HG03457 (cell line): ENCODE data around the gene SYT1.
"Not testable (repeated sequence)": the region's sequence is repeated elsewhere in the genome, so short reads cannot be mapped to it uniquely, and the experiment has no call there.

Source experiments
- ATAC-seq: cut with Tn5 transposase; IDR thresholded peaks from one replicate; pipeline ENCODE4 v1.9.1; 2021; ENCODE audit warnings: moderate number of reproducible peaks; ENCODE audit not compliant: unreplicated experiment

The SYT1 gene

DNA sequence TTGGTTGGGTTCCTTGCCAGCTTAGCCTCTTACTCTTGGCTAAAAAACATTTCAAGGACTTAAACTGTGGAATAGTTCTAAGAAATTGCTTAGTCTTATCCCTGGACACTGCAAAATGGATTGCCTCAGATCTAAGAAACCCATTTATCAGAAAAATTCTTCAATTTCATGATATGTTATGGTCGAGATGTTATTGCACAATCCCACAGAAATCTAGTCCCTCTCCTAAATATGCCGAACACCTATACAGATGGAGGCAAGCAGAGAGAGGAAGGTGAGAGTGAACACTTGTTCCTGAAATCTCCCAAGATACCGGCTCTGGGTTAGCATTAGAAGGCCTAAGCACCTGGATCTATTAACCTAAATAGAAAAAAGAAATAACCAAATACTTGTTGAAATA is 559.0 kb downstream of the SYT1 start:
- ATAC-seq, result no peak

DNA sequence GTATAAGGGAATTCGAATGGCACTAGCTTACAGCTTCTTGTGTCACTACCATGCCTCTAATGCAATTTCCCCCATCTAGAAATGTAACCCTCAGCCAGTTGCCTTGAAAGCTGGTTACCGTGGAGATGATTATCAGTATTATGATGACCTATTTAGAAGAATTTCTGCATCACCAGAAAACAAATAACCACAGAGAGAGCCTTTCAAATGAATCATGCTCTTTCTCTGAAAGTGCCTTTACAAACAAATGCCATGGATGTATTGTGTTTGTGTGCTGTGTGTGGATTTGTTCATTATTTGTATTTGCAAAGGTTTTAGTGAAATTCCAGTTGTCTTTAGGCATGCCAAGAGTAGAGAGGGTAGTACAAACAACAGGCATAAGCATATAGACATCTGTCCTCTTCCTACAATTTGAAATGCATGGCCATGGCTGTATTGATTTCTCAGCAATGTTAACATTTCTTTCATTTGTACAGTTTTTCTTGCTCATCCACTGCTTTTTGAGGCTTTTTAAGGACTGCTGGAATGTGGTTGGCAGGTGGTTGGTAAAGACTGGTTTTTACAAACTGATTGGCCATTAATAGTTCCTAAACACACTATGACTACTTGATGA is 559.6 kb downstream of the SYT1 start:
- ATAC-seq, result no peak

- no peak for ATAC-seq
Observed at GRCh38 chr12:79426121-79426520, 561.5 kb downstream of the SYT1 start.

GRCh38 chr12:79426744-79427143 is 562.2 kb downstream of the SYT1 start:
- not testable (repeated sequence) for ATAC-seq

DNA sequence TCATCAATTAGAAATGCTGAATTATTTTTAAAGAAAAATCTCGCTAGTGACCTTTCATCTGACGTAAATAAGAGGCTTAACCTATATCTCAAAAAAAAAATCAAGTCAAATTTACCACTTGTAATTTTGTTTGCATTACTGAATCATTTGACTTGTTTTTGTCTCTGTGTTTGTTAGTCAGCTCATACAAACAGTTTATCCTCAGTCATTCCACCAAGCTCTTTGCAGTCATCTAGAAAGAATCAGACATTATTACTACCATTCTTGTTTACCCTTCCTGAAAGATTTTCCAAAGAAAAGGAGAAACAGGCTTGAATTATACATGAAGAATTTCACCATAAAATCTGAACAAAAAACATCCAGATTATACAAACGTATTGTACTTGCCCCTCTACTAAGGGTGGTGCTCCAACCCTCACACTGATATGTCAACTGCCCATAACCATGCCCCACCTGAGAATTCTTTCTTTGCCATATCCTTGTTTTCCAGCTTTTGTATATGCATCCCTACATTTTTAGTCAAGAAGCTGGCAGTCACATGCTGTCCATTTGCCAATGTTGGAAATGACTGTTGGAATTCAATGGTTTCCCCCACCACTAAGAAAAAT is 569.0 kb downstream of the SYT1 start:
- ATAC-seq, result no peak

- ATAC-seq, result no peak
Observed at GRCh38 chr12:79434561-79434960, 570.0 kb downstream of the SYT1 start.

DNA sequence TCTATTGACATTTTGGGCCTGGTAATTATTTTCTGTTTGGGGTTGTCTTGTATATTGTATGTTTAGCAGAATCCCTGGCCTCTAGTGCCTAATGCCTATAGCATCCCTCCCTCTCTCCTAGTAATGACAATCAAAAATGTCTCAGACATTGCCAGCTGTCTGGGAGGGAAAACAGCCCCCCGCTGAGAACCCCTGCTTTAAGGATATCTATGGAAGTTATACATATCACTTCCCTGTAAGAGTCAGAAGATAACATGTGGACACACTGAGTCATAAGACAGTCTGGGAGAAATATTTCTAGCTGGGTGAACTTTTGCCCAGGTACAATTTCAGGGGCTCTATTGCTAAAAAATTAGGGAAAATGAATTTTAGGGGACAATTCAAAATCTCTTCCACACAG is 571.2 kb downstream of the SYT1 start:
- ATAC-seq, result no peak

GRCh38 chr12:79438480-79439174 is 574.1 kb downstream of the SYT1 start:
- no peak for ATAC-seq

GRCh38 chr12:79439175-79439825 is 574.7 kb downstream of the SYT1 start:
- no peak for ATAC-seq

DNA sequence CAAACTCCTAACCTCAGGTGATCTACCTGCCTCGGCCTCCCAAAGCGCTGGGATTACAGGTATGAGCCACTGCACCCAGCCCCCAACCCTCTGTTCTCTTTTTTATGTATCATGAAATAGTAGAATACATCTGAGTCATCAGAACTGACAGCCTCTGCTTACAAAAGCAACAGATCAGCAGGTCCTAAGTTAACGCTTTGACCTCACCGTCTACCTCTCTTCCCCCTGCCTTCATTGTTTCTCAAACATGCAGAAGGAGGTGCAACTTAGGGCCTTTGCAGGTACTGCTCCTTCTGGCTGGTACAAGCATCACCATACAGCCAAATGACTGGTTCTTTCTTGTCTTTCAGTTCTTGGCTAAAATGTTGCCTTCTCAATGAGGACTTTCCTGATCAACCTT is 577.0 kb downstream of the SYT1 start:
- no peak for ATAC-seq

- no peak for ATAC-seq
Observed at GRCh38 chr12:79442396-79442795, 577.8 kb downstream of the SYT1 start.

GRCh38 chr12:79444089-79444488 is 579.5 kb downstream of the SYT1 start:
- no peak for ATAC-seq

- ATAC-seq, result no peak
Observed at GRCh38 chr12:79448816-79449215, 584.2 kb downstream of the SYT1 start.

- no peak for ATAC-seq
Observed at GRCh38 chr12:79451365-79451764, 586.8 kb downstream of the SYT1 start.

- ATAC-seq, result no peak
Observed at GRCh38 chr12:79451978-79452377, 587.4 kb downstream of the SYT1 start.

DNA sequence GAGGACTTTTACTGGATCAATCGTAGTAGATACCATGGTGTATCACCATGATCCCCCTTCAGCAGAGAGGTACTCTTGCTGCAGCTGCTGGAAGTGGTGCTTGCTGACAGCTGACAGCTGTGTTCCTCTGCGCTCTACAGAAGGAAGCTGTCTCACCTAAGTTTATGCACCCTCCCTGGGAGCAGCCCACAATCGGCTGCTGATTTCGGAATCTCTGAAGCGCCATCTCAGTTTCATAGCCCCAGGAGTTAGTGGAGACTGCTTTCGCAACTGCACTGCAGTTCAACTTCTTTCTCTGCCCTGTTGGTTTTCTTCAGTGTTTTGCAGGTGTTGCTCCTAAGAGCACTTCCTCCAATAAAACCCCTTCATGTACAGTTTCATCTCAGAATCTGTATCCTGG is 588.3 kb downstream of the SYT1 start:
- no peak for ATAC-seq

DNA sequence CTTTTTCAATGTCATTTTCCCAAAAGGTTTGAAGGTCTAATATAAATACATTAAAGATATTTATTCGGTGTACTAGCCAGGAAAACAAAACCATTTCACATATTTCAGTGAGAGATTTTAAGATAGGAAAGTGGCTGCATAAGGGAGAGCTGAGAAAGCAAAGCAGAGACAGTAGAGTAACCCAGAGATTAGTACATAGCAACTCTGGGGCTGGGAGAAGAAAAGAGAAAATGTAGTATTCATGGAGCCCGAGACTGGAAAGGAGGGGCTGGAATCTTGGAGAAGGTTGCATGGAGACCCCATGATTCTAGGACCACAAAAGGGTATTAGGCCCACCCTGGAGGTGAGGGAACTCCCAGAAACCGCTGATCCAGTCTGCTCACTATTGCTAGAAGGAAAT is 589.2 kb downstream of the SYT1 start:
- ATAC-seq, result no peak

DNA sequence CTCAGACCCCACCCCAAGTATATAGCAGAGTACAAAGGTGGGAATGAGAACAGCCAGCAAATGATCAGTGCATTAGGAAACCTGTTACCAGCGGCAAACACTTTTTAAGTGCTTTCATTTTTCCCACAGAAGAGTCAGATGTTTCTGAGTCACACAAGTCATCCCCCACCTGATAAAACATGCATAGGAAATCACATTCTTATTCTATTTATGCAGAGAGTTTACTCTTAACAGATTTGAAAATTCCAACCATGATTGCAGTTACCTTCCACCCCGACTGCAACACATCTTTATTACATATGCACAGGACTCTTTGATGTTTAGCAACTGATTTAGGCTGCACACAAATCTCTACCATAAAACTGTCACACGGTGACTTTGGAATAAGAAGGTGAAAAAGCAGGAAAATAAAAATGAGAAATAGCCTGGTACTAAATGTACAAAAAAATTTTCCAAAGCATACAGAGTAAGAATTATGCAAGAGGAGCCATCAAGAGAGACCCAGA is 589.8 kb downstream of the SYT1 start:
- ATAC-seq, result no peak

GRCh38 chr12:79455286-79455685 is 590.7 kb downstream of the SYT1 start:
- ATAC-seq, result no peak

- ATAC-seq, result no peak
Observed at GRCh38 chr12:79482323-79482722, 617.7 kb downstream of the SYT1 start.

- no peak for ATAC-seq
Observed at GRCh38 chr12:79482921-79483320, 618.3 kb downstream of the SYT1 start.

GRCh38 chr12:79486154-79486553 is 621.6 kb downstream of the SYT1 start:
- ATAC-seq, result no peak
